Activated naive CD8-positive, alpha-beta T cell treated with anti-CD3 and anti-CD28 coated beads, Interleukin-2, amount 50 U/mL, for 24 hours (primary cell): ENCODE results near the gene ANO2.
"Not testable (repeated sequence)": the region's sequence is repeated elsewhere in the genome, so short reads cannot be mapped to it uniquely, and the experiment has no call there.

ENCODE experiments used
- ATAC-seq: fragments of 150-1000 bp; cut with Tn5 transposase; one replicate; pipeline ENCODE4 v1.10.0; 2021
- DNase-seq: peaks from one replicate; pipeline ENCODE4 v3.0.0; 2021
- H3K27ac Mint-ChIP-seq: one replicate; pipeline ENCODE4 v1.8.0; 2021; ENCODE audit warnings: mild to moderate bottlenecking, mixed read lengths
- H3K27me3 Mint-ChIP-seq: one replicate; pipeline ENCODE4 v1.8.0; 2021; ENCODE audit warnings: mixed read lengths
- H3K36me3 Mint-ChIP-seq: one replicate; pipeline ENCODE4 v1.8.0; 2021; ENCODE audit warnings: low read depth, mixed read lengths
- H3K4me1 Mint-ChIP-seq: one replicate; pipeline ENCODE4 v1.8.0; 2021; ENCODE audit warnings: mixed read lengths
- H3K4me3 Mint-ChIP-seq: one replicate; pipeline ENCODE4 v1.8.0; 2021; ENCODE audit warnings: mild to moderate bottlenecking, moderate library complexity, mixed read lengths
- H3K9me3 Mint-ChIP-seq: one replicate; pipeline ENCODE4 v1.8.0; 2021; ENCODE audit warnings: mixed read lengths

ANO2 gene

GRCh38 chr12:5900076-5900475 lies 45.0 kb downstream of the ANO2 start:
- ATAC-seq: no peak
- no peaks in the 10 kb centered on the region for H3K36me3 Mint-ChIP-seq
- no peak overlapping the region for H3K4me3 Mint-ChIP-seq
- no peaks in the 10 kb centered on the region for H3K9me3 Mint-ChIP-seq
- H3K27me3 Mint-ChIP-seq: peaks cover 29% of the 10 kb centered on the region
- no peak overlapping the region for H3K27ac Mint-ChIP-seq
- DNase-seq: no peak
- no peaks in the 10 kb centered on the region for H3K4me1 Mint-ChIP-seq

DNA sequence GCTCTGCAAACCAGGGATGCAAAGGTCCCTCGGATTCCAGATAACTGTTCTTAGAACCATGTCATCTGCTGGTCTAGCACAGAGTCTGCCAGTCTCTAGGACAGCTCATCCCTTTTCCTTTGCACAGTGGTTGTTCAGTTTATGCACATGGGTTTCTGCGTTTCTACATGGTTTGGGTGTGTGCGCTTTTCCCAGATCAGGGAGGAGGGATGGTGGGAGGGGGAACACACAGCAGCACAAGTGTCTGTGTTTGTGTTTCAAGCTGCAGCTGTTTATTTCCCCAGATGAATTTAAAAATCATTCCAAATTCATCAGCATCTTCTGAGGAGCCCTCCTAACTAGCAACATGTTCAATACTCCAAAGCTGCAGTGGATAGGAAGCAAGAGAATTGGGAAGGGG lies 45.4 kb downstream of the ANO2 start:
- ATAC-seq (no peak), DNase-seq (no peak)
- Mint-ChIP-seq H3K9me3 (no peaks in the 10 kb centered on the region), H3K4me1 (no peaks in the 10 kb centered on the region), H3K4me3 (no peak overlapping the region), H3K36me3 (no peaks in the 10 kb centered on the region), H3K27me3 (peaks cover 32% of the 10 kb centered on the region), H3K27ac (no peak overlapping the region)

GRCh38 chr12:5898874-5899273 lies 46.2 kb downstream of the ANO2 start:
- H3K4me1 Mint-ChIP-seq: no peaks in the 10 kb centered on the region
- DNase-seq (no peak), ATAC-seq (peak; percentile 15)
- H3K27ac Mint-ChIP-seq: no peak overlapping the region
- no peaks in the 10 kb centered on the region for H3K36me3 Mint-ChIP-seq
- no peak overlapping the region for H3K4me3 Mint-ChIP-seq
- H3K9me3 Mint-ChIP-seq: peaks cover 6% of the 10 kb centered on the region
- H3K27me3 Mint-ChIP-seq: peaks cover 30% of the 10 kb centered on the region

GRCh38 chr12:5889381-5890047 lies 55.5 kb downstream of the ANO2 start:
- peak; percentile 42 for DNase-seq
- ATAC-seq: no peak
- Mint-ChIP-seq H3K27ac (no peak overlapping the region), H3K9me3 (peaks cover 9% of the 10 kb centered on the region), H3K4me3 (no peak overlapping the region), H3K36me3 (no peaks in the 10 kb centered on the region), H3K27me3 (peaks cover 31% of the 10 kb centered on the region), H3K4me1 (peaks cover 6% of the 10 kb centered on the region)

- peaks cover 31% of the 10 kb centered on the region for H3K27me3 Mint-ChIP-seq
- H3K4me3 Mint-ChIP-seq: no peak overlapping the region
- no peaks in the 10 kb centered on the region for H3K36me3 Mint-ChIP-seq
- no peak for ATAC-seq
- H3K9me3 Mint-ChIP-seq: peaks cover 3% of the 10 kb centered on the region
- DNase-seq: no peak
- H3K27ac Mint-ChIP-seq: no peak overlapping the region
- peaks cover 6% of the 10 kb centered on the region for H3K4me1 Mint-ChIP-seq
These were observed 56.2 kb downstream of the ANO2 start for GRCh38 chr12:5888816-5889315.

- Mint-ChIP-seq H3K27me3 (peaks cover 32% of the 10 kb centered on the region), H3K4me3 (peak overlapping the region; percentile 73)
- not testable (repeated sequence) for H3K36me3 Mint-ChIP-seq, H3K9me3 Mint-ChIP-seq, H3K4me1 Mint-ChIP-seq, DNase-seq, H3K27ac Mint-ChIP-seq, ATAC-seq
These were observed 57.2 kb downstream of the ANO2 start for GRCh38 chr12:5887819-5888218.

DNA sequence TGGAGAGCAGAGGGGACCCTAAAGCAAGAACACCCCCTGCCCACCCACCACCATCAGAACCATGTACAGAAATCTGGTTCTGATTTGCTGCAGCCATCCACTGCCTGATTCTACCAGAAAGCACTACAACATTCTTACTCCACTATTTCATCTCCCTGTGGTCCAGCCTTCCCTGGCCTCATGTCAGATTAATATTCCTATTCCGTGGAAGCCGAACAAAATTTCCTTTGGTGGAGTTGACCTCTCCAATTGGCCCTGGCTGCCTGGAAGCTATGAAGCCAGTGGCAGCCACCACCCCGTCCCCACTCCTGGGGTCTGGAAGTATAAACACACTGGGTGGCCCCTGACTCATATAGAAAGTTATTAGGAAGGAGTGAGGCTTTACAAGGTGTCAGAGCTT lies 60.2 kb downstream of the ANO2 start:
- Mint-ChIP-seq H3K36me3 (no peaks in the 10 kb centered on the region), H3K27me3 (peaks cover 37% of the 10 kb centered on the region), H3K4me1 (peaks cover 6% of the 10 kb centered on the region), H3K9me3 (no peaks in the 10 kb centered on the region), H3K27ac (no peak overlapping the region), H3K4me3 (no peak overlapping the region)
- no peak for ATAC-seq
- no peak for DNase-seq

DNA sequence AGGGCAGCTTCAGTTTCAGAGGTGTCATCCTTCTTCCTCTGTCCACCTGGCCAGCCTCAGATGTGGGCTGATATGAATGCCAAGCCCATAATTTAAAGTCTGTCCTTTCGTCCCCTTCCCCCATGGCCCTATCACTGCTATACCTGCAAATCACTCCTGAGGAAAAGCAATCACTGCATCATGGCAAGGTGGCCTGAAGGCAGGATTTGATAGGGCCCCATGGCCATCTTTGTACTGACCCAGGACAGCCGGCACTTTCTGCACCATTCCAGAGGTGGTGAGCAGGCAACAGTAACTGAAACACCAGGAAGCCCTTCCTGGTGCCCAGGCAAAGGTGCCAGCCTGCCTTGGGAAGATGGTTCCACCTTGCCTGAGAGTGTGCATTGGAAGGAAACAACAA lies 60.8 kb downstream of the ANO2 start:
- Mint-ChIP-seq H3K4me1 (peaks cover 6% of the 10 kb centered on the region), H3K36me3 (no peaks in the 10 kb centered on the region), H3K27ac (no peak overlapping the region), H3K9me3 (no peaks in the 10 kb centered on the region), H3K4me3 (no peak overlapping the region), H3K27me3 (peaks cover 37% of the 10 kb centered on the region)
- ATAC-seq (no peak), DNase-seq (no peak)

- peaks cover 2% of the 10 kb centered on the region for H3K4me1 Mint-ChIP-seq
- no peak overlapping the region for H3K4me3 Mint-ChIP-seq
These were observed 62.4 kb downstream of the ANO2 start for GRCh38 chr12:5882511-5883190.

DNA sequence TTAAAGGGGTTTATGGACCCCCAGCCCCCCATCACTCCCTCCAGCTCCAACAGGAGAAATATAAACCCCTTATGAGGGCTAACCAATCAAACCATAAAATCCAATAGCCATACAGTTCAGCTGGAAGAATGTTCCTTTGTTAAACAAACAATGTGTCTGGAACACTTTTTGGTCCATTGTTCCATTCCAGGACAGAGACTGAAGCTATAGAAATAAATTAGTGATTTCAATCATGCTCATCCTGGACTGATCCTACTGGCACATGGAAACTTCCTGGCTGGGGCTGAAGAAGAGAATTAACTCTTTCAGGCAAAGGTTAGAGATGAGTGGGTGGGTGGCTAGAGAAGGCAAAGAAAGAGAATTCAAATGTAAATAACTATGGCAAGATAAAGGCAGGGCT lies 63.4 kb downstream of the ANO2 start:
- Mint-ChIP-seq H3K36me3 (no peaks in the 10 kb centered on the region), H3K4me1 (no peaks in the 10 kb centered on the region), H3K27ac (no peak overlapping the region), H3K27me3 (peaks cover 22% of the 10 kb centered on the region), H3K4me3 (no peak overlapping the region), H3K9me3 (no peaks in the 10 kb centered on the region)
- DNase-seq: no peak
- ATAC-seq: no peak

More at GRCh38 chr12:5882511-5883190, 62.4 kb downstream of the ANO2 start:
- H3K27me3 Mint-ChIP-seq: peaks cover 27% of the 10 kb centered on the region
- ATAC-seq (no peak), DNase-seq (no peak)
- H3K36me3 Mint-ChIP-seq: no peaks in the 10 kb centered on the region
- no peak overlapping the region for H3K27ac Mint-ChIP-seq
- no peaks in the 10 kb centered on the region for H3K9me3 Mint-ChIP-seq

- DNase-seq: no peak
- no peaks in the 10 kb centered on the region for H3K9me3 Mint-ChIP-seq
- no peak overlapping the region for H3K27ac Mint-ChIP-seq
- H3K4me3 Mint-ChIP-seq: no peak overlapping the region
- peaks cover 20% of the 10 kb centered on the region for H3K27me3 Mint-ChIP-seq
- no peaks in the 10 kb centered on the region for H3K36me3 Mint-ChIP-seq
- no peaks in the 10 kb centered on the region for H3K4me1 Mint-ChIP-seq
- ATAC-seq: no peak
These were observed 63.9 kb downstream of the ANO2 start for GRCh38 chr12:5881101-5881606.

- ATAC-seq (no peak), DNase-seq (no peak)
- Mint-ChIP-seq H3K36me3 (no peaks in the 10 kb centered on the region), H3K27ac (no peak overlapping the region), H3K9me3 (no peaks in the 10 kb centered on the region), H3K27me3 (peaks cover 2% of the 10 kb centered on the region), H3K4me1 (no peaks in the 10 kb centered on the region), H3K4me3 (no peak overlapping the region)
These were observed 69.2 kb downstream of the ANO2 start for GRCh38 chr12:5875851-5876250.

GRCh38 chr12:5874514-5874913 lies 70.5 kb downstream of the ANO2 start:
- no peak for ATAC-seq
- Mint-ChIP-seq H3K27ac (no peak overlapping the region), H3K27me3 (peaks cover 2% of the 10 kb centered on the region), H3K36me3 (no peaks in the 10 kb centered on the region), H3K4me1 (no peaks in the 10 kb centered on the region), H3K4me3 (no peak overlapping the region), H3K9me3 (no peaks in the 10 kb centered on the region)
- DNase-seq: no peak

DNA sequence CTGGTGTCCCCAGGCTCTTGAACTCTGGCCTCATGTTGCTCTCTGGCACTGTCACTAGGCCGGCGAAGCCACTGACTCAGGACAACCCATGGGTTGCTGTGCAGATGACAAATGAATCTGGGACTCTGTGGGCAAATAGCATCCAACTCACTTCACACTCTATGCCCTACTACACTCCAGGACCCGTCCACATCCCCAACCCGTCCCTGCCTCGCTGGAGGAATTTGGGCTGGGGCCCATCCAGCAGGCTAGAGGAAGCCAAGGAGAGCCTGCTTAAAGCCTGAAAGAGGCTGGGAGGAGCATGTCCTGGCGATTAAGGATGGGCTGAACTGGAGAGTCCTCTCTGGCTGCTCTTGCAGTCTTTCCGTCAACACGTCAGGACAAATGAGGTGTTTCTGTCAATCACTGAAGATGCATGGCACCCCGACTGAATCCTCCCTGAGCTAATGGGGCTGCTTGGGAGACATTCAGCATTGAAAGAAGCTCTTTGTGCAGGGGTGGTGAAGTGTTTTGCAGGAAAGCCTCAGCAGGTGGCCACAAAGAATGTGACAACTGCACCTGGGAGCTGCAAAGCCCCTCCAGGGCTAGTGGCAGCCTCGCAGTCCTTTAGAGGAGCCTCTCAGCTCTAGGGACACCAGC lies 71.7 kb downstream of the ANO2 start:
- DNase-seq: no peak
- H3K27ac Mint-ChIP-seq: no peak overlapping the region
- no peak overlapping the region for H3K4me3 Mint-ChIP-seq
- H3K4me1 Mint-ChIP-seq: no peaks in the 10 kb centered on the region
- no peaks in the 10 kb centered on the region for H3K36me3 Mint-ChIP-seq
- no peaks in the 10 kb centered on the region for H3K9me3 Mint-ChIP-seq
- no peak for ATAC-seq
- H3K27me3 Mint-ChIP-seq: peaks cover 2% of the 10 kb centered on the region

- H3K9me3 Mint-ChIP-seq: no peaks in the 10 kb centered on the region
- no peaks in the 10 kb centered on the region for H3K36me3 Mint-ChIP-seq
- H3K4me3 Mint-ChIP-seq: no peak overlapping the region
- peaks cover 2% of the 10 kb centered on the region for H3K27me3 Mint-ChIP-seq
- H3K27ac Mint-ChIP-seq: no peak overlapping the region
- ATAC-seq (no peak), DNase-seq (no peak)
- no peaks in the 10 kb centered on the region for H3K4me1 Mint-ChIP-seq
These were observed 72.3 kb downstream of the ANO2 start for GRCh38 chr12:5872745-5873144.
